Myocyte (in vitro differentiated cells): ENCODE results near the gene PLA2G2E. TPM values are rescaled to one million over a fixed set of nuclear protein-coding genes. Genes with fewer than 3 reads are reported as not detected.
"Not testable (repeated sequence)": the region's sequence is repeated elsewhere in the genome, so short reads cannot be mapped to it uniquely, and the experiment has no call there.

Source experiments
- DNase-seq: peaks from one replicate; pipeline ENCODE4 v3.0.0-alpha.2; 2012; ENCODE audit warnings: low read depth
- total RNA-seq: library from RNA; depleted of rRNA; stranded (reverse); fragments of >200 nt; gene quantifications from 2 replicates; pipeline ENCODE4 v1.2.3, GENCODE V29; 2014

PLA2G2E gene
- total RNA-seq, 1 donor from 2014 or later: not detected

- DNase-seq: no peak
Observed at GRCh38 chr1:19932866-19933265, 9.4 kb upstream of the PLA2G2E start.

GRCh38 chr1:19927130-19927421 is 3.7 kb upstream of the PLA2G2E start:
- not testable (repeated sequence) for DNase-seq

GRCh38 chr1:19926296-19927129 is 3.1 kb upstream of the PLA2G2E start:
- no peak for DNase-seq

- DNase-seq: no peak
Observed at GRCh38 chr1:19925342-19926070, 2.1 kb upstream of the PLA2G2E start.

GRCh38 chr1:19923953-19924346 is 533 bp upstream of the PLA2G2E start:
- no peak for DNase-seq

GRCh38 chr1:19922015-19922688 is 1.3 kb downstream of the PLA2G2E start:
- no peak for DNase-seq

- DNase-seq: no peak
Observed at GRCh38 chr1:19921310-19921709, 2.1 kb downstream of the PLA2G2E start.

- peak; percentile 73 for DNase-seq
Observed at GRCh38 chr1:19920132-19920710, 3.2 kb downstream of the PLA2G2E start.

- peak; percentile 85 for DNase-seq
Observed at GRCh38 chr1:19918057-19918456, 5.4 kb downstream of the PLA2G2E start.

- DNase-seq: no peak
Observed at GRCh38 chr1:19910650-19911049, 12.8 kb downstream of the PLA2G2E start.

GRCh38 chr1:19909971-19910370 is 13.4 kb downstream of the PLA2G2E start:
- peak; percentile 65 for DNase-seq

GRCh38 chr1:19909392-19909791 is 14.0 kb downstream of the PLA2G2E start:
- DNase-seq: no peak

GRCh38 chr1:19907456-19907855 is 16.0 kb downstream of the PLA2G2E start:
- DNase-seq: no peak

GRCh38 chr1:19903621-19904020 is 19.8 kb downstream of the PLA2G2E start:
- no peak for DNase-seq

- no peak for DNase-seq
Observed at GRCh38 chr1:19901653-19902052, 21.8 kb downstream of the PLA2G2E start.

- no peak for DNase-seq
Observed at GRCh38 chr1:19894218-19894617, 29.2 kb downstream of the PLA2G2E start.

- no peak for DNase-seq
Observed at GRCh38 chr1:19893687-19894086, 29.7 kb downstream of the PLA2G2E start.

- DNase-seq: no peak
Observed at GRCh38 chr1:19892628-19893168, 30.7 kb downstream of the PLA2G2E start.

GRCh38 chr1:19892129-19892528 is 31.3 kb downstream of the PLA2G2E start:
- no peak for DNase-seq

GRCh38 chr1:19889656-19890055 is 33.8 kb downstream of the PLA2G2E start:
- no peak for DNase-seq

- DNase-seq: no peak
Observed at GRCh38 chr1:19888112-19888511, 35.3 kb downstream of the PLA2G2E start.

GRCh38 chr1:19885821-19886220 is 37.6 kb downstream of the PLA2G2E start:
- no peak for DNase-seq
